Mesothelial cell of epicardium (in vitro differentiated cells): ENCODE measurements around the gene FKBP1B. TPM values are rescaled to one million over a fixed set of nuclear protein-coding genes. Genes with fewer than 3 reads are reported as not detected.
"Not testable (repeated sequence)": the region's sequence is repeated elsewhere in the genome, so short reads cannot be mapped to it uniquely, and the experiment has no call there.

Experiments used
- DNase-seq, 2 experiments: peaks; one replicate each; pipeline ENCODE4 v3.0.0; 2021; ENCODE audit warnings: low spot score in 2 of 2; ENCODE audit not compliant: unreplicated experiment in 2 of 2
- H3K27ac Mint-ChIP-seq: 2 replicates; pipeline ENCODE4 v1.8.0; 2021; ENCODE audit warnings: mixed read lengths
- H3K27me3 Mint-ChIP-seq: 2 replicates; pipeline ENCODE4 v1.8.0; 2021; ENCODE audit warnings: low read depth, mixed read lengths
- H3K36me3 Mint-ChIP-seq: 2 replicates; pipeline ENCODE4 v1.8.0; 2021; ENCODE audit warnings: mixed read lengths
- H3K4me1 Mint-ChIP-seq: 2 replicates; pipeline ENCODE4 v1.8.0; 2021; ENCODE audit warnings: mixed read lengths
- H3K4me3 Mint-ChIP-seq: 2 replicates; pipeline ENCODE4 v1.8.0; 2021; ENCODE audit warnings: mild to moderate bottlenecking, moderate library complexity, mixed read lengths
- H3K9me3 Mint-ChIP-seq: 2 replicates; pipeline ENCODE4 v1.8.0; 2021; ENCODE audit warnings: mixed read lengths
- CTCF ChIP-seq: fragments of 200-600 bp; sonication (generic); IDR thresholded peaks from one replicate; pipeline ENCODE4 v1.5.0; 2021; ENCODE audit warnings: antibody characterized with exemption; ENCODE audit not compliant: unreplicated experiment
- total RNA-seq: library from RNA; stranded (reverse); gene quantifications from 3 replicates; pipeline ENCODE4 v1.2.1, GENCODE V29; 2021

The FKBP1B gene
- total RNA-seq, 1 donor from 2014 or later = 18.0 TPM

GRCh38 chr2:24104110-24104650 lies 54.6 kb downstream of the FKBP1B start:
- TF ChIP-seq CTCF = no peak
- Mint-ChIP-seq H3K27ac (no peak overlapping the region), H3K9me3 (peaks cover 46% of the 10 kb centered on the region), H3K4me3 (no peak overlapping the region), H3K36me3 (peaks cover 48% of the 10 kb centered on the region), H3K27me3 (no peaks in the 10 kb centered on the region), H3K4me1 (no peaks in the 10 kb centered on the region)
- DNase-seq = no peak

GRCh38 chr2:24104906-24105305 lies 55.4 kb downstream of the FKBP1B start:
- Mint-ChIP-seq H3K4me1 (no peaks in the 10 kb centered on the region), H3K27me3 (no peaks in the 10 kb centered on the region), H3K4me3 (no peak overlapping the region), H3K27ac (no peak overlapping the region), H3K36me3 (peaks cover 45% of the 10 kb centered on the region), H3K9me3 (peaks cover 47% of the 10 kb centered on the region)
- DNase-seq = no peak
- no peak for TF ChIP-seq CTCF

GRCh38 chr2:24105816-24106215 lies 56.3 kb downstream of the FKBP1B start:
- H3K4me1 Mint-ChIP-seq = no peaks in the 10 kb centered on the region
- no peaks in the 10 kb centered on the region for H3K27me3 Mint-ChIP-seq
- H3K4me3 Mint-ChIP-seq = no peak overlapping the region
- peaks cover 44% of the 10 kb centered on the region for H3K9me3 Mint-ChIP-seq
- DNase-seq = no peak
- H3K27ac Mint-ChIP-seq = no peak overlapping the region
- no peak for TF ChIP-seq CTCF
- H3K36me3 Mint-ChIP-seq = peaks cover 43% of the 10 kb centered on the region

GRCh38 chr2:24106786-24107185 lies 57.2 kb downstream of the FKBP1B start:
- H3K4me1 Mint-ChIP-seq = peaks cover 6% of the 10 kb centered on the region
- TF ChIP-seq CTCF = no peak
- peaks cover 41% of the 10 kb centered on the region for H3K36me3 Mint-ChIP-seq
- H3K27ac Mint-ChIP-seq = no peak overlapping the region
- no peaks in the 10 kb centered on the region for H3K27me3 Mint-ChIP-seq
- DNase-seq = no peak
- H3K9me3 Mint-ChIP-seq = peaks cover 44% of the 10 kb centered on the region
- no peak overlapping the region for H3K4me3 Mint-ChIP-seq

- Mint-ChIP-seq H3K4me3 (no peak overlapping the region), H3K27ac (no peak overlapping the region), H3K9me3 (peaks cover 44% of the 10 kb centered on the region), H3K36me3 (peaks cover 40% of the 10 kb centered on the region), H3K4me1 (peaks cover 6% of the 10 kb centered on the region), H3K27me3 (no peaks in the 10 kb centered on the region)
- TF ChIP-seq CTCF = no peak
- DNase-seq = no peak
Measured at GRCh38 chr2:24107336-24107735, 57.8 kb downstream of the FKBP1B start.

GRCh38 chr2:24109431-24109830 lies 59.9 kb downstream of the FKBP1B start:
- H3K4me3 Mint-ChIP-seq, H3K27me3 Mint-ChIP-seq, DNase-seq, H3K4me1 Mint-ChIP-seq, H3K27ac Mint-ChIP-seq: not testable (repeated sequence)
- H3K36me3 Mint-ChIP-seq = peaks cover 40% of the 10 kb centered on the region
- H3K9me3 Mint-ChIP-seq = peaks cover 52% of the 10 kb centered on the region
